GM19238 (cell line): ENCODE results near the gene C3orf70.

Experiments used
- DNase-seq: peaks from one replicate; pipeline ENCODE4 v3.0.0; 2011; ENCODE audit warnings: low spot score; ENCODE audit not compliant: insufficient read length

The C3orf70 gene, protein sequence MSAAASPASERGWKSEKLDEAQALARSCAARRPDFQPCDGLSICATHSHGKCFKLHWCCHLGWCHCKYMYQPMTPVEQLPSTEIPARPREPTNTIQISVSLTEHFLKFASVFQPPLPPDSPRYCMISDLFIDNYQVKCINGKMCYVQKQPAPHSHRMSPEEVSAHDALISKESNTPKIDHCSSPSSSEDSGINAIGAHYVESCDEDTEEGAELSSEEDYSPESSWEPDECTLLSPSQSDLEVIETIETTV

DNA sequence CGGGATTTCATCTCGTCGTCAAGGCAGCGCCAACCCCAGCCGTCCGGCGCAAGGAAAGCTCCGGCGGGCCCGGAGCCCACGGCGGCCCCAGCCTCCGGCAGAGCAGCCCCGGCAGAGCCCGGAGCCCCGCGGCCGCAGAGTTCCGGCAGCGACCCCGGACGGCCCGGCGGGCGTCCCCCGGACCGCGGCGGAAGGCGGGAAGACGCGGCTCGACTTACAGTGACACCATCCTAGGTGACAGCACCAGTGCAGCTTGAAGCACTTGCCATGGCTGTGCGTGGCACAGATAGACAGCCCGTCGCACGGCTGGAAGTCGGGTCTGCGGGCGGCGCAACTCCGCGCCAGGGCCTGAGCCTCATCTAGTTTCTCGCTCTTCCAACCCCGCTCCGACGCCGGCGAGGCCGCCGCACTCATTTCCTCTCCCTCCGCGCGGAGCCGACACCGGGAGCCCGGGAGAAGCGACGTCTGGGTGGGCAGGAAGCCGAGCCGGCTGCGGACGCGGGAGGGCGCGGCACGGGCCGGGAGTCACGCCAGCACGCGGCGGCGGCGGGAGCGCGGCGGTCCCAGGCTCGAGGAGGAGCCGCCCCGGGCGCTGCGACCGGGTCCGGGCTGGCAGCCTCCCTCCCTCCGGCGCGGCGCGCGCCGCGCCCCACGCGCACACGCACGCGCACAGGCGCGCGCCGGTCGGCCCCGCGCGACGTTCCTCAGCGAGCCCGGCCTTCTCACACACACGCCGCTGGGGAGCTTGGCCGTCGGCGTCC is at the start of gene C3orf70:
Gene C3orf70 (minus strand): TSS at position 651 of the 761 bp plus-strand sequence. CDS start 237 bp downstream, at position 414.
- peak; percentile 19 for DNase-seq

GRCh38 chr3:185200639-185201038 is 47.8 kb upstream of the C3orf70 start:
- DNase-seq, result no peak

DNA sequence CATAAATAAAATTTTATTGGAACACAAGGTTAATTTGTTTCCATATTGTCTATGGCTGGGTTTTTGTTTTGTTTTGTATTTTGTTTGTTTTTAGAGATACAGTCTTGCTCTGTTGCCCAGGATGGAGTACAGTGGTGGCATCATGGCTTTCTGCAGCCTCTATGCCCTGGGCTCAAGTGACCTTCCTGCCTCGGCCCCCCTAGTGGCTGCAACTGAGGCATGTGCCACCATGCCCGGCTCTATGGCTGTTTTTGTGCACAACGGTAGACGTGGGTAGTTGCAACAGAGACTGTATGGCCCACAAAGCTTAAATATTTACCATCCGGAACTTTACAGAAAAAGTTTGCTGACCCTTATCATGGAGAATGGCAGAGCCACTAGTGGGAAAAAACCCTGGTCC is 46.8 kb upstream of the C3orf70 start:
- DNase-seq, result no peak

GRCh38 chr3:185199206-185199605 is 46.3 kb upstream of the C3orf70 start:
- DNase-seq, result no peak

- no peak for DNase-seq
Observed at GRCh38 chr3:185197068-185197467, 44.2 kb upstream of the C3orf70 start.

- no peak for DNase-seq
Observed at GRCh38 chr3:185195652-185196051, 42.8 kb upstream of the C3orf70 start.

DNA sequence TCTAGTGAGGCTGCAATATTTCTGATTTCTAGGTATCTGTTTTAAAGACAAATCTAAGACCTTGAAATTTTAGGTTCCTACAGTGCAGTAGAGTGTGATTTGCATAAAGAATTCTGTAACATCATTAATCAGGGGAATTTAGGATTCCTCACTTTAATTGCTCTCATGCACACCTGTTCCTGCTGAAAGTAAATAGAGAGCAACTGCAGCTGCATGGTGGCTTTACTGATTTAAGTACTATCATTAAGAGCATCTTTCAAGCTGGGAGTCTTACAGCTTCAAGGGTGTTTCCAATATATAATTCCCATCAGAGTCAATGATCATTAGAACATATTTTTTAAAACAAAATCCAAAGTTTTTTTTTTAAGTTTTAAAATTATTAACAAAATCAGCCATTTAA is 36.0 kb upstream of the C3orf70 start:
- DNase-seq, result no peak

GRCh38 chr3:185187391-185187790 is 34.5 kb upstream of the C3orf70 start:
- DNase-seq, result no peak

GRCh38 chr3:185176750-185177359 is 24.0 kb upstream of the C3orf70 start:
- no peak for DNase-seq

- peak; percentile 19 for DNase-seq
Observed at GRCh38 chr3:185175370-185175987, 22.6 kb upstream of the C3orf70 start.

GRCh38 chr3:185172086-185173049 is 19.5 kb upstream of the C3orf70 start:
- DNase-seq, result no peak

- no peak for DNase-seq
Observed at GRCh38 chr3:185164428-185165217, 11.8 kb upstream of the C3orf70 start.

DNA sequence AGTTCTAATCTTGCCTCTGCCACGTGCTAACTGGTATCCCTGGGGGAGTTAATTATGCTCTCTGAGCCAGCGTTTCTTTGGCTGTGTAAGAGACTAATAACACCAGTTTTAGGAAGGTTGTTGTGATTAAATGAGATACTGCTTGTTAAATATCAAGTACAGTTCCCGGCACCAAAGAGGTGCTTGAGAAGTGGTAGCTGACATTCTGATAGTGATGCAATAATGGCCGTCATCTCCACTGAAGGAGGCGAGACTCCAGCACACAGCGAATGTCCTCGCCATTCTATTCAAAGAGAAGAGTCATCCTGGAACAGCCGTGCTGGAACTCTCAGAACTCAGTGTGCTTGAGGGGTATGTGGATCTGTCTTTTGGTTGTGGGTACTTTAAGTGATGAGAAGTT is 9.8 kb upstream of the C3orf70 start:
- no peak for DNase-seq

DNA sequence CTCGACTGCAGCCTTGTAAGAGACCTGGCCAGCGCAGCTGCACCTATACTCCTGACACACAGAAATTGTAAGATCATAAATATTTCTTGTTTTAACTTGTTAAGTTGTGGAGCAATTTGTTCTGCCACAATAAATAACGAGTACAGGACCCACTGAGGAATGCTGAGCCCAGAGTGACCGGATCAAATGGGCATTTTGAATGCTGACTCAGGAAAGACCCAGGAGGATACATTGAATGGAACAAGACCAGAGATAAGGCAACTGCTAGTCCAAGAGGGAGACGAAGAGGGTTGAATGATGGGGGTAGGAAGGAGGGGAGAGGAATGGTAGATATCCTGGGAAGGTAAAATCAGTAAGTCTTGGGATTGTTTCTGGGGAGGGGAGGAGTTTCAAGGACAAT is 8.9 kb upstream of the C3orf70 start:
- no peak for DNase-seq

GRCh38 chr3:185157347-185157746 is 4.5 kb upstream of the C3orf70 start:
- DNase-seq, result no peak

DNA sequence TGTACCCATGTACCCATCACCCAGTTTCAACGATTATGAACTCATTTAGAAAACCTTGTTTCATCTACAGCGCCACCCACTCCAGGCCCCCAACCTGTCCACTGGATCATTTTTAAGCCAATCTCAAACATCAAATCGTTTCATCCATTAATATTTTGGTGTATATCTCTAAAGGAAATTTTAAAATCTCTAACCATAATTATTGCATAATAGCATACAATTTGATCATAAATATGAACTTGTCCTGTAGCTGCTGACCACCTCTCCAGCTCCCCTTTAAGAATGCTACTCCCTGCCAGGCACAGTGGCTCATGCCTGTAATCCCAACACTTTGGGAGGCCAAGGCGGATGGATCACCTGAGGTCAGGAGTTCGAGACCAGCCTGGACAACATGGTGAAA is 2.8 kb upstream of the C3orf70 start:
- DNase-seq, result no peak

DNA sequence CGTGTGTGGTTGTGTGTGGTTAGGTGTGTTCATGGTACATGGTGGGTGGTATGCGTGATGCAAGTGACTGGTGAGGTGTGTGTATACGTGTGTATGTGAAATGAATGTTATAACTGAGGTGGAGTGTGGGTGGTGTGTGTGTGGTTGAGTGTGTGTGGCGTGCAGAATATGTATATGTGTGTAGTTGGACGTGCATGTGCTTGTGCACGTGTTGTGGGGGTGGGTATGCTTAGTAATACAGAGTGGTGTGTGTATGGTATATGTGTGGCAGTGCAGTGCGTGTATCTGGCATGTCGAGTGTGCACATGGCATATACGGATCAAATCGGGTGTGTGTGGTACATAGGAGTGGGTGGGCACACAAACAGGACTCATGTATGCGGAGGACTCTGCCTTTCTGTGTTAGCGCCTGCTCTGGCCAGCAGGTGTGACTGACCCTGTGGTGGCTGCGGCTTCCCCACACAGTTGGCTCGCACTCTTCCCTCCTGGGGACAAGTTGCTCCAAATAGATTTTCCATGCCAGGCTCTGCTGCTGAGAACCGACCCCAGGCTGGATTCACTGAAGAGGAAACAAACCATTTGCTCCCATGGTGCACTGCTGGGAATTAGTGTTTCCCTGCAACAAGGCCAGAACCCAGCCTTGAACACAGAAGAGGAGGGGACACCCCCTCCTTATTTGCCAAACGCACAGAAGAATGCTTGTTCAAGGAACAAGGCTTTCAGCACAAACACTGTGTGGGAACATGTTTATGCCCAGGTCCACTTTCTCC is 1.2 kb upstream of the C3orf70 start:
- no peak for DNase-seq

GRCh38 chr3:185153171-185153771 is 411 bp upstream of the C3orf70 start:
- DNase-seq, result no peak

GRCh38 chr3:185151964-185152409 is 873 bp downstream of the C3orf70 start:
- DNase-seq, result no peak
